ENCODE results near the gene CD22.

GRCh38 chr19:35303357-35303915 lies 25.6 kb upstream of the CD22 start:
- TF ChIP-seq CTCF (IDR thresholded peaks at IDR 0.05): no peak
- TF ChIP-seq EZH2 (IDR thresholded peaks at IDR 0.05; ENCODE audit: borderline replicate concordance, insufficient read depth, low read depth, low read length, poor library complexity, severe bottlenecking): no peak
